GM12878 (cell line): ENCODE data around the gene KRT79.

Experiments
- CTCF ChIP-seq, 3 experiments: IDR thresholded peaks in 2 of 3; conservative IDR thresholded peaks in 1 of 3; 2 replicates each; pipeline ENCODE4 v1.5.1; 2011; ENCODE audit warnings: low read depth in 3 of 3, low read length in 3 of 3, mild to moderate bottlenecking in 3 of 3, control low read depth in 2 of 3, moderate library complexity in 2 of 3, inconsistent platforms in 1 of 3, mixed read lengths in 1 of 3; ENCODE audit not compliant: control insufficient read depth in 2 of 3, insufficient read depth in 1 of 3; ENCODE audit errors: extremely low read depth in 1 of 3
- HDAC2 ChIP-seq: fragments of 200-600 bp; sonication (generic); IDR thresholded peaks from 2 replicates; pipeline ENCODE4 v1.6.1; 2017

- TF ChIP-seq HDAC2 (no peak), CTCF (IDR thresholded peaks at IDR 0.05 in 2 of 3, conservative IDR thresholded peaks at IDR 0.05 in 1 of 3; ENCODE audit: control insufficient read depth in 2 of 3, extremely low read depth in 1 of 3, insufficient read depth in 1 of 3, low read depth in 3 of 3, low read length in 3 of 3) (no peak)
These were observed 13.4 kb upstream of the KRT79 start for GRCh38 chr12:52847335-52848102.
